Testis (tissue), 3 donors: ENCODE results near the gene TNPO3. TPM values are rescaled to one million over a fixed set of nuclear protein-coding genes. Genes with fewer than 3 reads are reported as not detected.

Experiments used
- DNase-seq: peaks from one replicate; pipeline ENCODE4 v3.0.0-alpha.2; 2019
- H3K27ac ChIP-seq, 2 donors: fragments of 200-600 bp; sonication (generic); one replicate each; pipeline ENCODE4 v1.5.1; 2019
- H3K27me3 ChIP-seq: fragments of 200-600 bp; sonication (generic); one replicate; pipeline ENCODE4 v1.5.1; 2019
- H3K36me3 ChIP-seq: fragments of 200-600 bp; sonication (generic); one replicate; pipeline ENCODE4 v1.5.1; 2017; ENCODE audit warnings: low read depth; ENCODE audit errors: missing control alignments
- H3K4me1 ChIP-seq: fragments of 200-600 bp; sonication (generic); one replicate; pipeline ENCODE4 v1.5.1; 2019
- H3K4me3 ChIP-seq, 2 donors: fragments of 200-600 bp; sonication (generic); one replicate each; pipeline ENCODE4 v1.5.1; 2017 to 2019
- H3K9me3 ChIP-seq: fragments of 200-600 bp; sonication (generic); one replicate; pipeline ENCODE4 v1.5.1; 2017
- POLR2A ChIP-seq: fragments of 450-650 bp; IDR thresholded peaks from one replicate; pipeline ENCODE4 v1.6.1; 2017; ENCODE audit warnings: antibody characterized with exemption, mild to moderate bottlenecking, moderate library complexity
- WGBS, 2 donors: methylation state at CpG; one replicate each; pipeline ENCODE4 v1.1.5; 2018; 5-methylcytosine and 5-hydroxymethylcytosine counted together
- intact Hi-C: fragments of 100-400 bp; cut with DNase I; formaldehyde crosslinking; loops from one replicate; pipeline ENCODE4 v1.15.1; 2023; ENCODE audit warnings: low total_unique reads
- polyA plus RNA-seq: library from polyadenylated mRNA; stranded (reverse); fragments of 350-450 nt; fragmentation: Illumina TruSeq; extraction: RNeasy Lipid Tissue Mini Kit (QIAGEN cat#74804); gene quantifications from one replicate; pipeline ENCODE4 v1.2.3, GENCODE V29; 2014; ENCODE audit warnings: low read depth, low replicate concordance; ENCODE audit not compliant: insufficient read depth
- total RNA-seq, 2 donors: library from RNA; depleted of rRNA; stranded (reverse); fragments of >200 nt; gene quantifications; one replicate each; pipeline ENCODE4 v1.2.3, GENCODE V29; 2016
- TF ChIP-seq, protein P1 (sequence below), 3 experiments: fragments of 450-650 bp in 2 of 3; fragments of 200-600 bp in 1 of 3; sonication (generic) in 1 of 3; IDR thresholded peaks; one replicate each; pipeline ENCODE4 v1.5.1; 2016 to 2019; ENCODE audit warnings: antibody characterized with exemption in 3 of 3, mild to moderate bottlenecking in 2 of 3, moderate library complexity in 1 of 3

Gene TNPO3
- total and polyA plus RNA-seq, 3 donors from 2014 or later: 52.5 to 62.8 (median 55.5) TPM

- no peaks in the 10 kb centered on the region for H3K36me3 ChIP-seq
- intact Hi-C loops: no loop called here
- H3K9me3 ChIP-seq: no peaks in the 10 kb centered on the region
- H3K27me3 ChIP-seq: no peaks in the 10 kb centered on the region
- DNase-seq: no peak
- H3K27ac ChIP-seq: no peak overlapping the region
- no peaks in the 10 kb centered on the region for H3K4me1 ChIP-seq
- H3K4me3 ChIP-seq: no peak overlapping the region
- 51 to 64% methylated on average over 5 of the region's 5 CpGs for WGBS, 2 donors
- TF ChIP-seq, protein P1, sequence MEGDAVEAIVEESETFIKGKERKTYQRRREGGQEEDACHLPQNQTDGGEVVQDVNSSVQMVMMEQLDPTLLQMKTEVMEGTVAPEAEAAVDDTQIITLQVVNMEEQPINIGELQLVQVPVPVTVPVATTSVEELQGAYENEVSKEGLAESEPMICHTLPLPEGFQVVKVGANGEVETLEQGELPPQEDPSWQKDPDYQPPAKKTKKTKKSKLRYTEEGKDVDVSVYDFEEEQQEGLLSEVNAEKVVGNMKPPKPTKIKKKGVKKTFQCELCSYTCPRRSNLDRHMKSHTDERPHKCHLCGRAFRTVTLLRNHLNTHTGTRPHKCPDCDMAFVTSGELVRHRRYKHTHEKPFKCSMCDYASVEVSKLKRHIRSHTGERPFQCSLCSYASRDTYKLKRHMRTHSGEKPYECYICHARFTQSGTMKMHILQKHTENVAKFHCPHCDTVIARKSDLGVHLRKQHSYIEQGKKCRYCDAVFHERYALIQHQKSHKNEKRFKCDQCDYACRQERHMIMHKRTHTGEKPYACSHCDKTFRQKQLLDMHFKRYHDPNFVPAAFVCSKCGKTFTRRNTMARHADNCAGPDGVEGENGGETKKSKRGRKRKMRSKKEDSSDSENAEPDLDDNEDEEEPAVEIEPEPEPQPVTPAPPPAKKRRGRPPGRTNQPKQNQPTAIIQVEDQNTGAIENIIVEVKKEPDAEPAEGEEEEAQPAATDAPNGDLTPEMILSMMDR (IDR thresholded peaks at IDR 0.05): no peak
- TF ChIP-seq POLR2A: no peak
These were observed 28.6 kb upstream of the TNPO3 start for GRCh38 chr7:129083525-129083924.

GRCh38 chr7:129078455-129078854, 23.5 kb upstream of the TNPO3 start:
- intact Hi-C loops: no loop called here
- H3K27ac ChIP-seq: no peak overlapping the region
- H3K4me3 ChIP-seq: no peak overlapping the region
- 95 to 98% methylated on average over 2 of the region's 2 CpGs for WGBS, 2 donors
- no peak for DNase-seq
- H3K4me1 ChIP-seq: no peaks in the 10 kb centered on the region
- H3K9me3 ChIP-seq: no peaks in the 10 kb centered on the region
- TF ChIP-seq, protein P1 (IDR thresholded peaks at IDR 0.05): no peak
- TF ChIP-seq POLR2A: no peak
- H3K27me3 ChIP-seq: no peaks in the 10 kb centered on the region
- H3K36me3 ChIP-seq: no peaks in the 10 kb centered on the region

- no peak for TF ChIP-seq POLR2A
- TF ChIP-seq, protein P1 (IDR thresholded peaks at IDR 0.05): no peak
- Histone ChIP-seq H3K4me3 (no peak overlapping the region), H3K9me3 (no peaks in the 10 kb centered on the region), H3K36me3 (no peaks in the 10 kb centered on the region), H3K27me3 (no peaks in the 10 kb centered on the region), H3K4me1 (no peaks in the 10 kb centered on the region), H3K27ac (no peak overlapping the region)
- intact Hi-C loops: no loop called here
- no peak for DNase-seq
- WGBS, 2 donors: 83% methylated on average over 2 of the region's 2 CpGs
These were observed 22.0 kb upstream of the TNPO3 start for GRCh38 chr7:129076886-129077285.

DNA sequence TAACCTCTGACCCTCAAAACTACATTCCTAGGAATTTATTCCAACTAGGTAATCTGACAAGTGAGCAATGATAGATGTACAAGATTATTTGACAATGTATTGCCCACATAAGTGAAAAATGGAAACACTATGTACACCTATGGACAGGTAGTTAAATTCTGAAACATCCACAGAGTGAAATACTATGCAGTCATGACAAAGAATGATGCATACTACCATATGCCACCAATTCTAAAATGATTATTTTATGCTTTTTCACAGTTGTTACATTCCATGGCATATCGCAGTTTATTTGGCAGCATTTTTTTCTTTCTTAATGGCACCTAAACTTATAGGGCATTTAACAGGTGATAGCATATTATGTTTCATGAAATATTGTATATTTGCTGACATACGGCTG, 20.1 kb upstream of the TNPO3 start:
- Histone ChIP-seq H3K4me3 (no peak overlapping the region), H3K27ac (no peak overlapping the region), H3K36me3 (no peaks in the 10 kb centered on the region), H3K9me3 (no peaks in the 10 kb centered on the region), H3K27me3 (no peaks in the 10 kb centered on the region), H3K4me1 (no peaks in the 10 kb centered on the region)
- intact Hi-C loops: no loop called here
- TF ChIP-seq POLR2A: no peak
- TF ChIP-seq, protein P1 (IDR thresholded peaks at IDR 0.05): no peak
- WGBS, 2 donors: 93 to 95% methylated on average over 2 of the region's 2 CpGs
- no peak for DNase-seq

GRCh38 chr7:129074361-129074871, 19.5 kb upstream of the TNPO3 start:
- intact Hi-C loops: no loop called here
- no peak for DNase-seq
- 83 to 87% methylated on average over 1 of the region's 1 CpG for WGBS, 2 donors
- H3K27ac ChIP-seq: no peak overlapping the region
- no peaks in the 10 kb centered on the region for H3K36me3 ChIP-seq
- TF ChIP-seq POLR2A: no peak
- TF ChIP-seq, protein P1 (IDR thresholded peaks at IDR 0.05): no peak
- H3K9me3 ChIP-seq: no peaks in the 10 kb centered on the region
- no peak overlapping the region for H3K4me3 ChIP-seq
- no peaks in the 10 kb centered on the region for H3K4me1 ChIP-seq
- H3K27me3 ChIP-seq: no peaks in the 10 kb centered on the region
